ENCODE measurements around the gene COL6A3. TPM values are rescaled to one million over a fixed set of nuclear protein-coding genes. Genes with fewer than 3 reads are reported as not detected.

Gene COL6A3
- total RNA-seq, 1 donor from 2014 or later = 0.02 TPM

- POLR2A ChIA-PET = no interaction called here
- DNase-seq = no peak
- no peaks in the 10 kb centered on the region for H3K9me3 Mint-ChIP-seq
- H3K27me3 Mint-ChIP-seq = peaks cover 2% of the 10 kb centered on the region
- intact Hi-C loops (cut with micrococcal nuclease) = no loop called here
- H3K4me1 Mint-ChIP-seq = no peaks in the 10 kb centered on the region
- no peak for ATAC-seq (ENCODE audit: low read depth)
- H3K4me3 Mint-ChIP-seq = no peak overlapping the region
- no peak overlapping the region for H3K27ac Mint-ChIP-seq
- TF ChIP-seq, protein P1, sequence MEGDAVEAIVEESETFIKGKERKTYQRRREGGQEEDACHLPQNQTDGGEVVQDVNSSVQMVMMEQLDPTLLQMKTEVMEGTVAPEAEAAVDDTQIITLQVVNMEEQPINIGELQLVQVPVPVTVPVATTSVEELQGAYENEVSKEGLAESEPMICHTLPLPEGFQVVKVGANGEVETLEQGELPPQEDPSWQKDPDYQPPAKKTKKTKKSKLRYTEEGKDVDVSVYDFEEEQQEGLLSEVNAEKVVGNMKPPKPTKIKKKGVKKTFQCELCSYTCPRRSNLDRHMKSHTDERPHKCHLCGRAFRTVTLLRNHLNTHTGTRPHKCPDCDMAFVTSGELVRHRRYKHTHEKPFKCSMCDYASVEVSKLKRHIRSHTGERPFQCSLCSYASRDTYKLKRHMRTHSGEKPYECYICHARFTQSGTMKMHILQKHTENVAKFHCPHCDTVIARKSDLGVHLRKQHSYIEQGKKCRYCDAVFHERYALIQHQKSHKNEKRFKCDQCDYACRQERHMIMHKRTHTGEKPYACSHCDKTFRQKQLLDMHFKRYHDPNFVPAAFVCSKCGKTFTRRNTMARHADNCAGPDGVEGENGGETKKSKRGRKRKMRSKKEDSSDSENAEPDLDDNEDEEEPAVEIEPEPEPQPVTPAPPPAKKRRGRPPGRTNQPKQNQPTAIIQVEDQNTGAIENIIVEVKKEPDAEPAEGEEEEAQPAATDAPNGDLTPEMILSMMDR (IDR thresholded peaks at IDR 0.05) = no peak
- CTCF ChIA-PET = no interaction called here
- H3K36me3 Mint-ChIP-seq (ENCODE audit: low read depth) = no peaks in the 10 kb centered on the region
Observed at GRCh38 chr2:237343993-237344392, 70.0 kb downstream of the COL6A3 start.

DNA sequence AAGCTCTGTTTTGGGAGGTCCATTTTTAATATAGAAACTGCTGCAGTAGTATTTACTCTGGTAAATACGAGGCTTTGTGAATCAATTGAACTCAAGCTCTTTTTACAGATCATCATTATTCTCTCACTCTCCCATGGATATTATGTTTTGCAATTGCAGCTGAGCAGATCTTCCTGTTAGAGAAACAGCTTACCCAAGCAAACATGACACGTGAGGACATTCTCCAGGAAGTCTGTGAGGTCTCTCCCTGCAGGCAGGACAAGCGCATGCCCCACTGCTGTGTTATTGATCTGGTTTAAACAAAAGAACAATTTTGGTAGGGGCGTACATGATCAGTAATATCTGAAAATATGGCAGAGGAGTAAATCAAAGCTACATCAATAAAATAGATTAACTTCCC lies 72.1 kb downstream of the COL6A3 start:
- CTCF ChIA-PET = no interaction called here

GRCh38 chr2:237337586-237337985 lies 76.4 kb downstream of the COL6A3 start:
- TF ChIP-seq, protein P1 (IDR thresholded peaks at IDR 0.05) = no peak
- ChIA-PET CTCF (no interaction called here), POLR2A (no interaction called here)
- Mint-ChIP-seq H3K4me3 (no peak overlapping the region), H3K4me1 (no peaks in the 10 kb centered on the region), H3K27ac (no peak overlapping the region), H3K9me3 (no peaks in the 10 kb centered on the region), H3K36me3 (ENCODE audit: low read depth) (no peaks in the 10 kb centered on the region), H3K27me3 (peaks cover 5% of the 10 kb centered on the region)
- no peak for ATAC-seq (ENCODE audit: low read depth)
- intact Hi-C loops (cut with micrococcal nuclease) = no loop called here
- no peak for DNase-seq

More for the DNA sequence above, 72.1 kb downstream of the COL6A3 start:
- no peaks in the 10 kb centered on the region for H3K9me3 Mint-ChIP-seq
- DNase-seq (no peak), ATAC-seq (ENCODE audit: low read depth) (no peak)
- intact Hi-C loops (cut with micrococcal nuclease) = no loop called here
- no peak overlapping the region for H3K27ac Mint-ChIP-seq
- POLR2A ChIA-PET = no interaction called here
- H3K27me3 Mint-ChIP-seq = no peaks in the 10 kb centered on the region
- H3K4me1 Mint-ChIP-seq = no peaks in the 10 kb centered on the region
- H3K36me3 Mint-ChIP-seq (ENCODE audit: low read depth) = no peaks in the 10 kb centered on the region
- TF ChIP-seq, protein P1 (IDR thresholded peaks at IDR 0.05) = no peak
- no peak overlapping the region for H3K4me3 Mint-ChIP-seq

GRCh38 chr2:237336131-237336530 lies 77.8 kb downstream of the COL6A3 start:
- Mint-ChIP-seq H3K9me3 (no peaks in the 10 kb centered on the region), H3K27me3 (peaks cover 8% of the 10 kb centered on the region), H3K4me3 (no peak overlapping the region), H3K4me1 (no peaks in the 10 kb centered on the region), H3K27ac (no peak overlapping the region), H3K36me3 (ENCODE audit: low read depth) (no peaks in the 10 kb centered on the region)
- DNase-seq = no peak
- POLR2A ChIA-PET = no interaction called here
- TF ChIP-seq, protein P1 (IDR thresholded peaks at IDR 0.05) = no peak
- no peak for ATAC-seq (ENCODE audit: low read depth)
- CTCF ChIA-PET = no interaction called here
- intact Hi-C loops (cut with micrococcal nuclease) = no loop called here

GRCh38 chr2:237333748-237334147 lies 80.2 kb downstream of the COL6A3 start:
- DNase-seq = no peak
- ATAC-seq (ENCODE audit: low read depth) = no peak
- Mint-ChIP-seq H3K36me3 (ENCODE audit: low read depth) (no peaks in the 10 kb centered on the region), H3K4me3 (no peak overlapping the region), H3K4me1 (no peaks in the 10 kb centered on the region), H3K27ac (no peak overlapping the region), H3K27me3 (peaks cover 8% of the 10 kb centered on the region), H3K9me3 (no peaks in the 10 kb centered on the region)
- POLR2A ChIA-PET = no interaction called here
- intact Hi-C loops (cut with micrococcal nuclease) = no loop called here
- CTCF ChIA-PET = no interaction called here
- TF ChIP-seq, protein P1 (IDR thresholded peaks at IDR 0.05) = no peak
